MCF 10A (cell line): ENCODE data around the gene FCHSD2. TPM values are rescaled to one million over a fixed set of nuclear protein-coding genes. Genes with fewer than 3 reads are reported as not detected.

Experiments used
- BruUV-seq: library from RNA; stranded (reverse); fragments of 400-500 nt; replicated peaks from 2 replicates; lab custom pipeline; 2021; lab: Mats Ljungman, UMichigan
- CTCF ChIA-PET: fragments of 300-600 bp; sonication (Branson Sonifier 250); formaldehyde crosslinking; extraction: SDS; loops from one replicate; lab custom pipeline; 2021; ENCODE audit warnings: antibody characterized with exemption, inconsistent platforms; lab: Yijun Ruan, JAX
- POLR2A ChIA-PET: fragments of 300-600, 350-650 bp; sonication (Branson Sonifier 250); formaldehyde crosslinking; extraction: SDS; loops from one replicate; lab custom pipeline; 2020; ENCODE audit warnings: antibody characterized with exemption, inconsistent platforms; lab: Yijun Ruan, JAX
- DNase-seq: peaks from one replicate; pipeline ENCODE4 v3.0.0-alpha.2; 2018; ENCODE audit not compliant: unreplicated experiment
- H3K27ac Mint-ChIP-seq: one replicate; pipeline ENCODE4 v1.8.0; 2022; ENCODE audit warnings: mild to moderate bottlenecking, low read depth, mixed read lengths; ENCODE audit not compliant: unreplicated experiment
- H3K27me3 Mint-ChIP-seq: one replicate; pipeline ENCODE4 v1.8.0; 2022; ENCODE audit warnings: mixed read lengths; ENCODE audit not compliant: insufficient read depth, unreplicated experiment
- H3K36me3 Mint-ChIP-seq: one replicate; pipeline ENCODE4 v1.8.0; 2022; ENCODE audit warnings: mild to moderate bottlenecking, moderate library complexity, mixed read lengths; ENCODE audit not compliant: insufficient read depth, unreplicated experiment
- H3K4me1 Mint-ChIP-seq: one replicate; pipeline ENCODE4 v1.8.0; 2022; ENCODE audit warnings: mixed read lengths; ENCODE audit not compliant: insufficient read depth, unreplicated experiment
- H3K4me3 Mint-ChIP-seq: one replicate; pipeline ENCODE4 v1.8.0; 2022; ENCODE audit warnings: mild to moderate bottlenecking, moderate library complexity, mixed read lengths; ENCODE audit not compliant: unreplicated experiment
- H3K9me3 Mint-ChIP-seq: one replicate; pipeline ENCODE4 v1.8.0; 2022; ENCODE audit warnings: mixed read lengths; ENCODE audit not compliant: unreplicated experiment
- intact Hi-C: fragments of 100-400 bp; cut with micrococcal nuclease; formaldehyde crosslinking; loops from 2 replicates; pipeline ENCODE4 v1.14.1; 2022
- total RNA-seq: library from RNA; stranded (reverse); gene quantifications from 2 replicates; pipeline ENCODE4 v1.2.3, GENCODE V29; 2022
- TF ChIP-seq, protein P1 (sequence below): fragments of 200-600 bp; IDR thresholded peaks from one replicate; pipeline ENCODE4 v1.8.0; 2022; ENCODE audit warnings: antibody characterized with exemption, mild to moderate bottlenecking; ENCODE audit not compliant: unreplicated experiment

The FCHSD2 gene
- total RNA-seq, 1 experiment from 2014 or later, result 12.8 TPM

DNA sequence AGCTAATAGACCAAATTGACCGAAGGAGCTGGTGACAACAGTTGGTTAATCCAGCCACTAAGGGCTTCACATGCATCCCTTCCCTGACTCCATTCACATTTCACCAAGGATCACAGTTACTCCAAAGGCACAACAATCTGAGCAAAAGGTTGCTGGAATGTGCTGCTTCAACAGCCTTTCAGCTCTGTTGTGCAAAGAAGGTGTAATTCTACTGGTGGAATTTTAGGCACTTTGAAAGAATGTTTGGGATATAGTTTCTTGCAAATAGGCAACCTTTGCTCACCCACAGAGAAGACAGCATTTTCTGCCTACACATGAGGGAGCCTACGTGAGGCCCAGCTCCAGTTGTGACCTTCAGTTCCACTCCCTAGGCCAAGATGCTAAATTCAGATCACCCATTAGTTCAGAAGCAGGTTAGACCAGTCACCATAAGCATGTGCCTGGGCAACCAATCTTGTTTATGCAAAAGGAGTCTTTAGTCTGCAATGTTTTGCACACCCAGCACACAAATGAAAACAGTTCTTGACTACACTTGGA lies 21.6 kb upstream of the FCHSD2 start:
- no peaks in the 10 kb centered on the region for H3K27me3 Mint-ChIP-seq
- no peak for DNase-seq
- POLR2A ChIA-PET, result interaction anchor here (1.3 to 2.1 kb wide), 2 partner anchors 14 to 333 kb away, joined by 3 to 7 read pairs; no protein-coding TSS in a partner anchor
- intact Hi-C loops, result no loop called here
- H3K4me3 Mint-ChIP-seq, result no peak overlapping the region
- no peaks in the 10 kb centered on the region for H3K9me3 Mint-ChIP-seq
- no peak overlapping the region for H3K27ac Mint-ChIP-seq
- H3K36me3 Mint-ChIP-seq, result no peaks in the 10 kb centered on the region
- H3K4me1 Mint-ChIP-seq, result no peaks in the 10 kb centered on the region
- TF ChIP-seq, protein P1, sequence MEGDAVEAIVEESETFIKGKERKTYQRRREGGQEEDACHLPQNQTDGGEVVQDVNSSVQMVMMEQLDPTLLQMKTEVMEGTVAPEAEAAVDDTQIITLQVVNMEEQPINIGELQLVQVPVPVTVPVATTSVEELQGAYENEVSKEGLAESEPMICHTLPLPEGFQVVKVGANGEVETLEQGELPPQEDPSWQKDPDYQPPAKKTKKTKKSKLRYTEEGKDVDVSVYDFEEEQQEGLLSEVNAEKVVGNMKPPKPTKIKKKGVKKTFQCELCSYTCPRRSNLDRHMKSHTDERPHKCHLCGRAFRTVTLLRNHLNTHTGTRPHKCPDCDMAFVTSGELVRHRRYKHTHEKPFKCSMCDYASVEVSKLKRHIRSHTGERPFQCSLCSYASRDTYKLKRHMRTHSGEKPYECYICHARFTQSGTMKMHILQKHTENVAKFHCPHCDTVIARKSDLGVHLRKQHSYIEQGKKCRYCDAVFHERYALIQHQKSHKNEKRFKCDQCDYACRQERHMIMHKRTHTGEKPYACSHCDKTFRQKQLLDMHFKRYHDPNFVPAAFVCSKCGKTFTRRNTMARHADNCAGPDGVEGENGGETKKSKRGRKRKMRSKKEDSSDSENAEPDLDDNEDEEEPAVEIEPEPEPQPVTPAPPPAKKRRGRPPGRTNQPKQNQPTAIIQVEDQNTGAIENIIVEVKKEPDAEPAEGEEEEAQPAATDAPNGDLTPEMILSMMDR, result no peak
- BruUV-seq, result no TSS peak
- CTCF ChIA-PET, result interaction anchor here (1.0 to 3.5 kb wide), 4 partner anchors 12 to 332 kb away, joined by 4 to 27 read pairs (median 6); no protein-coding TSS in a partner anchor

- Mint-ChIP-seq H3K4me3 (no peak overlapping the region), H3K4me1 (no peaks in the 10 kb centered on the region), H3K27me3 (no peaks in the 10 kb centered on the region), H3K36me3 (no peaks in the 10 kb centered on the region), H3K9me3 (no peaks in the 10 kb centered on the region), H3K27ac (no peak overlapping the region)
- CTCF ChIA-PET, result interaction anchor here (0.6 to 1.4 kb wide), 5 partner anchors 16 to 328 kb away, joined by 3 to 5 read pairs (median 3); partner anchors contain the start of gene FCHSD2
- POLR2A ChIA-PET, result interaction anchor here (0.7 kb wide), 1 partner anchor 15 kb away, joined by 3 read pairs; no protein-coding TSS in a partner anchor
- intact Hi-C loops, result no loop called here
- TF ChIP-seq, protein P1, result no peak
- no TSS peak for BruUV-seq
- DNase-seq, result no peak
These were observed 20.1 kb upstream of the FCHSD2 start for GRCh38 chr11:73162196-73162740.

DNA sequence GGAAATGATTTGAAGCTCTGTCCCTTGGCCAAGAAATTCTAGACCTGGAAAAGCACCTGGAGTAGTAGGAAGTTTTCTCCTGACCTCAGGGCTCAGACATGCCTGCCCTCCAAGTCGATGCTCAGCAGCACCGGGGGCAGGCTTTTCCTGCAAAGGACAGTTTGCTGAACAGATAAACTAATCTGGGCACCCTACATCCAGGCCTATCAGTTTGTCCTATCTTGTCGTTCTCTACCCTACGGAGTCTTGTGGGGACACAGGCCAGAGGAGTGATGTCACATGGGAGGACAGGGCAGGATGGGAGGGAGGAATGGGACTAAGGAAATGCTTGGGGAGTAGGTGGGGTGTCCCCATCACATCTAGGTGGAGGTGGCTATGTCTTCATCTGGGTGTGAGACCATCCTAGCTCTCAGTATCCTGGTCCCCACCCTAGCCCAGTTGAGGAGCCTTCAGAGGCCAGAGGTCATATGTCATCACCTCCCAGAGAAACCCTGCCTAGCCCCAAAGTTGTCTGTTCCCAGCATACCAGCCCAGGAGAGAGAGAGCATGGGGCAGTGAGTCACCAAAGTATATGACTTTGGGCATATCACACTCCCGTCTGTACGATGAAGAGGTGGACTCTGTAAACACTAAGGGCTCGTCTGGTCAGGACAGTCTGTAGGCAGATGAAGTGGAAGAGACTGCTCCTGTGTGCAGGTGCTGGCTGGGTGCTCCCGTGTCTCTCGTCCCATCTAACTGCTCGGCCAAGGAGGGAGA lies 18.1 kb upstream of the FCHSD2 start:
- Mint-ChIP-seq H3K9me3 (no peaks in the 10 kb centered on the region), H3K4me3 (no peak overlapping the region), H3K36me3 (no peaks in the 10 kb centered on the region), H3K27ac (no peak overlapping the region), H3K4me1 (no peaks in the 10 kb centered on the region), H3K27me3 (no peaks in the 10 kb centered on the region)
- TF ChIP-seq, protein P1, result no peak
- ChIA-PET POLR2A (interaction anchor here (0.7 to 1.7 kb wide), 2 partner anchors 10 to 78 kb away, joined by 3 to 5 read pairs; no protein-coding TSS in a partner anchor), CTCF (interaction anchor here (1.0 to 1.2 kb wide), 4 partner anchors 17 to 26 kb away, joined by 3 read pairs; partner anchors contain the start of gene FCHSD2)
- BruUV-seq, result no TSS peak
- DNase-seq, result no peak
- intact Hi-C loops, result no loop called here

DNA sequence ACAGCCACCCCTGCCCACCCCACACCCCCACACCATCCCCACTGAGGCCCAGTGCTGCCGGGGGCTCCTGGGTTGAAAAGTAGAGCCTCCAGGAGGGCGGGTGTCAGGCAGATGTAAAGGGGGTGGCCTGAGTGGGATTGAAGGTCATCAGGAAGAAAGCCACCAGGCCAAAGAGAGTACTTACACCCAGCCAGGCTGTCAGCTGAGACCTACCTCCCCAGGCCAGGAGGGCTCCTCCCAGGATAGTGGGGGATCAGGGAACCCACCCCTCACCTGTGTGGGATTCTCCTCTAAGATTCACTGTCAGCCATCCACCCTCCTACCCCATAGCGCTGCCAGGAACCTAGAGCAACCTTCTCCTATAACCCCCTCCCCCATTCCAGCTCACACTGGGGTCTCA lies 17.2 kb upstream of the FCHSD2 start:
- Mint-ChIP-seq H3K4me3 (no peak overlapping the region), H3K9me3 (no peaks in the 10 kb centered on the region), H3K27ac (no peak overlapping the region), H3K36me3 (no peaks in the 10 kb centered on the region), H3K27me3 (no peaks in the 10 kb centered on the region), H3K4me1 (no peaks in the 10 kb centered on the region)
- DNase-seq, result no peak
- intact Hi-C loops, result no loop called here
- POLR2A ChIA-PET, result interaction anchor here (0.7 kb wide), 1 partner anchor 77 kb away, joined by 3 read pairs; no protein-coding TSS in a partner anchor
- no TSS peak for BruUV-seq
- CTCF ChIA-PET, result interaction anchor here (1.0 to 1.2 kb wide), 3 partner anchors 17 to 27 kb away, joined by 3 read pairs; partner anchors contain the start of gene FCHSD2
- TF ChIP-seq, protein P1, result no peak
